ENCODE measurements around the gene DDX1. TPM values are rescaled to one million over a fixed set of nuclear protein-coding genes. Genes with fewer than 3 reads are reported as not detected.

The DDX1 gene
- total and polyA plus RNA-seq, 10 donors = 32.6 to 62.0 (median 48.3) TPM

DNA sequence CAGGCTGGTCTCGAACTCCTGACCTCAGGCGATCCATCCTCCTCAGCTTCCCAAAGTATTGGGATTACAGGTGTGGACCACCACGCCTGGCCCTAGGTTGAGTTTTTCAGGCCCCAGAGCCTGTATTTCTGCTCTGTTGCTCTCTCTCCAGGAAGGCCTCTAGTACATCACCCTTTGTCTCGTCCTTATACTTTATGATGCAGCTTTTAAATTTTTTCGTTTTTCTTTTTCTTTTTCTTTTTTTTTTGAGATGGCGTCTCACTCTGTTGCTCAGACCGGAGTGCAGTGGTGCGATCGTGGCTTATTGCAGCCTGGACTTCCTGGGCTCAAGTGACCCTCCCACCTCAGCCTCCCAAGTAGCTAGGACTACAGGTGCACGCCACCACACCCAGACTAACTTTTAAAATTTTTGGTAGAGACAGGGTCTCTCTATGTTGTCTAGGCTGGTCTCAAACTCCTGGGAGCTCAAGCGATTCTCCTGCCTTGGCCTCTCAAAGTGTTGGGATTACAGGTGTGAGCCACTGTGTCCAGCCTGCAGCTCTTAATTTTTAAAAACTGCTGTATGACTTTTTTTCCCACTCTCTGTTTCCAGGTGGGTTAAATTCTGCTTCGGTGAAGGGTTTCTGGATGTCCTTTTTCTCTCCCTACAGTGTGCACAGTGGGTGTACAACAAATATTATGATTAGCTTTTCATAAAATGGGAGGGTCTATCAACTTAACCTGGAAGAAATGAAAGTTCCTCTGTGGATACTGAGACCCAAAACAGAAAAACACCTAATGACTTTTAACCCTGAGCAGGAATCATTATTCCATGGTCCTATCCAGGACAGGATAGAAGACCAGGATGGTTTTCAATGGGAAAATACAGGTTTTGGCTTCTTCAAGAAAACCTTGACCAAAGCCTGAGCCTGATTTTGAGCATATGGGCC is 47.9 kb downstream of the DDX1 start:
- intact Hi-C loops (cut with DNase I; ENCODE audit: low total_unique reads) = loop anchor here (5.0 to 10.0 kb wide), 5 partner anchors 298 to 1115 kb away; no protein-coding TSS in a partner anchor
- 80 to 97% (median 85%) methylated on average over 12 of the region's 12 CpGs for WGBS, 5 donors
- peaks cover 6 to 33% (median 21%) of the 10 kb centered on the region in 6 donors for H3K4me1 ChIP-seq
- no peaks in the 10 kb centered on the region for H3K27me3 ChIP-seq (replicated peaks in 1 of 7)
- no peak overlapping the region for H3K4me3 ChIP-seq
- peaks cover 0 to 39% (median 0%) of the 10 kb centered on the region in 6 donors for H3K36me3 ChIP-seq
- no peak for DNase-seq
- TF ChIP-seq POLR2A (IDR thresholded peaks at IDR 0.05) (no peak), POLR2AphosphoS5 (IDR thresholded peaks at IDR 0.05) (no peak)
- TF ChIP-seq, protein P1, sequence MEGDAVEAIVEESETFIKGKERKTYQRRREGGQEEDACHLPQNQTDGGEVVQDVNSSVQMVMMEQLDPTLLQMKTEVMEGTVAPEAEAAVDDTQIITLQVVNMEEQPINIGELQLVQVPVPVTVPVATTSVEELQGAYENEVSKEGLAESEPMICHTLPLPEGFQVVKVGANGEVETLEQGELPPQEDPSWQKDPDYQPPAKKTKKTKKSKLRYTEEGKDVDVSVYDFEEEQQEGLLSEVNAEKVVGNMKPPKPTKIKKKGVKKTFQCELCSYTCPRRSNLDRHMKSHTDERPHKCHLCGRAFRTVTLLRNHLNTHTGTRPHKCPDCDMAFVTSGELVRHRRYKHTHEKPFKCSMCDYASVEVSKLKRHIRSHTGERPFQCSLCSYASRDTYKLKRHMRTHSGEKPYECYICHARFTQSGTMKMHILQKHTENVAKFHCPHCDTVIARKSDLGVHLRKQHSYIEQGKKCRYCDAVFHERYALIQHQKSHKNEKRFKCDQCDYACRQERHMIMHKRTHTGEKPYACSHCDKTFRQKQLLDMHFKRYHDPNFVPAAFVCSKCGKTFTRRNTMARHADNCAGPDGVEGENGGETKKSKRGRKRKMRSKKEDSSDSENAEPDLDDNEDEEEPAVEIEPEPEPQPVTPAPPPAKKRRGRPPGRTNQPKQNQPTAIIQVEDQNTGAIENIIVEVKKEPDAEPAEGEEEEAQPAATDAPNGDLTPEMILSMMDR (IDR thresholded peaks at IDR 0.05 in 8 of 11, conservative IDR thresholded peaks at IDR 0.05 in 3 of 11) = no peak
- no peak overlapping the region for H3K27ac ChIP-seq
- H3K9me3 ChIP-seq = peaks cover 0 to 10% (median 7%) of the 10 kb centered on the region in 8 donors

DNA sequence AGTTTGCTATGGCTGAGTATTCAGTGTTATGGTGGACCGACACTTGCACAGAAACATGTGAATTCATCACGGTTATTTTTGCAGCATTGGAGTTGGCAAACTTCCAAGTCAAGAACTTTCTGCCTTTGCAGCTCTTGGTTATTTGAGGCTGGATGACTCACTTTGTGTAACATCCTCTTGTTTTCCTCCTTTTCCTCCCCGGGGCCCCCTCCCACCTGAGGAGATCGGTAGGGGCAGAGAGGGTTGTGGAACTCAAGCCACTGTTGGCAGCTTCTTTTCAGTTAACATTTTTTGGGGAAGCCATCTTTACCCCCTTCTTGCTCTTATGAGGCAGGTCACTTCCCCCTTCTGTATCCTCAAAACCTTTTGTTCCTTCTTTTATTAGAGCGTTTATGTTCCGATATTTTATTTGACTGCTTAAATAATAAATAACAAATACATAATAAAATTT is 48.6 kb downstream of the DDX1 start:
- H3K36me3 ChIP-seq = peaks cover 0 to 32% (median 0%) of the 10 kb centered on the region in 6 donors
- peaks cover 6 to 27% (median 17%) of the 10 kb centered on the region in 6 donors for H3K4me1 ChIP-seq
- H3K9me3 ChIP-seq = peaks cover 0 to 10% (median 7%) of the 10 kb centered on the region in 8 donors
- no peak overlapping the region for H3K27ac ChIP-seq
- no peak for DNase-seq
- TF ChIP-seq, protein P1 (IDR thresholded peaks at IDR 0.05 in 8 of 11, conservative IDR thresholded peaks at IDR 0.05 in 3 of 11) = no peak
- no peak for TF ChIP-seq POLR2AphosphoS5 (IDR thresholded peaks at IDR 0.05)
- TF ChIP-seq POLR2A (IDR thresholded peaks at IDR 0.05) = no peak
- 15 to 27% (median 20%) methylated on average over 6 of the region's 6 CpGs for WGBS, 5 donors
- no peaks in the 10 kb centered on the region for H3K27me3 ChIP-seq (replicated peaks in 1 of 7)
- H3K4me3 ChIP-seq = no peak overlapping the region
- intact Hi-C loops (cut with DNase I; ENCODE audit: low total_unique reads) = no loop called here

DNA sequence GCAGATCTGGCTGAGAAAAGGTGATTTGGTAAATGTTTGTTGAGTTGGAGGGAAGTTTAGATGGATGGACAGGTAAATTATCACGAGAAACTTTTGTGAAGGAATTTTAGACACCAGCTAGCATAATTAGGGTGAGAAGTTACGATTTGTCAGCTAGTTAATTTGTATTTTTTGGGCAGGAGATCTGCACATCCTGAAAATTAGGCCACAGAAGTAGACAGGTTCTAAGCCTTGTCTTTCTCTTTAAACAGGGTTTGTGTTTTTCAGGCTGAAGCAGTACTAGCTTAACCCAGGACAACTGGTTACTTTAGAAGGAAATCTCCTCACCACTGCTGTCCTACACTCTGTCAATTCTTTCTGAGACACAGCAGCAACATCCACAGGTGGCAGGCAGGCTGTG is 49.1 kb downstream of the DDX1 start:
- no peak for DNase-seq
- TF ChIP-seq, protein P1 (IDR thresholded peaks at IDR 0.05 in 8 of 11, conservative IDR thresholded peaks at IDR 0.05 in 3 of 11) = no peak
- TF ChIP-seq POLR2A (IDR thresholded peaks at IDR 0.05) (no peak), POLR2AphosphoS5 (IDR thresholded peaks at IDR 0.05) (no peak)
- WGBS, 5 donors = 89 to 96% (median 94%) methylated on average over 2 of the region's 2 CpGs
- Histone ChIP-seq H3K4me3 (no peak overlapping the region), H3K4me1 (peaks cover 6 to 23% (median 13%) of the 10 kb centered on the region in 6 donors), H3K9me3 (peaks cover 0 to 10% (median 7%) of the 10 kb centered on the region in 8 donors), H3K27ac (no peak overlapping the region), H3K27me3 (replicated peaks in 1 of 7) (no peaks in the 10 kb centered on the region), H3K36me3 (peaks cover 0 to 27% (median 0%) of the 10 kb centered on the region in 6 donors)
- intact Hi-C loops (cut with DNase I; ENCODE audit: low total_unique reads) = no loop called here

DNA sequence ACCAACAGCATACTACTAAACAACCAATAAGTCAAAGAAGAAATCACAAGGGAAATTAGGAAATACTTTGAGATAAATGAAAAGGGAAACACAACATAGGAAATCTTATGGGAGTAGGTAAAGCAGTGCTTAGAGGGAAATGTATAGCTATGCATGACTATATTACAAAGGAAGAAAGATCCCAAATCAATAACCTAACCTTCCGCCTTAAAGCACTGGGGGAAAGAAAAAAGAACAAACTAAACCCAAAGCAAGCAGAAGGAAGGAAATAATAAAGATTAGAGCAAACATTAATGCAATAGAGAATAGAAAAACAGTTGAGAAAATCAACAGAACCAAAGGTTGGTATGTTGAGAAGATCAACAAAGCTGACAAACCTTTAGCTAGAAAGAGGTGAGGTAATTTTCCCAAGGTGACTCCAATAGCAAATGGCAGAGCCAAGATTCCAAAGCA is 49.9 kb downstream of the DDX1 start:
- Histone ChIP-seq H3K27ac (no peak overlapping the region), H3K36me3 (peaks cover 0 to 20% (median 0%) of the 10 kb centered on the region in 6 donors), H3K27me3 (replicated peaks in 1 of 7) (no peaks in the 10 kb centered on the region), H3K4me3 (no peak overlapping the region), H3K9me3 (peaks cover 0 to 10% (median 7%) of the 10 kb centered on the region in 8 donors), H3K4me1 (peaks cover 6 to 22% (median 13%) of the 10 kb centered on the region in 6 donors)
- no peak for DNase-seq
- intact Hi-C loops (cut with DNase I; ENCODE audit: low total_unique reads) = no loop called here
- 94 to 100% (median 95%) methylated on average over 1 of the region's 1 CpG for WGBS, 5 donors
- no peak for TF ChIP-seq POLR2A (IDR thresholded peaks at IDR 0.05)
- no peak for TF ChIP-seq POLR2AphosphoS5 (IDR thresholded peaks at IDR 0.05)
- TF ChIP-seq, protein P1 (IDR thresholded peaks at IDR 0.05 in 8 of 11, conservative IDR thresholded peaks at IDR 0.05 in 3 of 11) = no peak

Data from spleen (tissue), 11 donors.